Panc1 (cell line): ENCODE measurements around the gene SAA2. TPM values are rescaled to one million over a fixed set of nuclear protein-coding genes. Genes with fewer than 3 reads are reported as not detected.

ENCODE experiments used
- ATAC-seq: fragments of 200-7000 bp; cut with Tn5 transposase; 2 replicates; pipeline ENCODE4 v1.9.1; 2020; ENCODE audit warnings: mild to moderate bottlenecking, moderate library complexity
- BruUV-seq: library from RNA; stranded (reverse); fragments of 400-500 nt; replicated peaks from 2 replicates; lab custom pipeline; 2021; lab: Mats Ljungman, UMichigan
- CTCF ChIA-PET: fragments of 300-600 bp; sonication (Branson Sonifier 250); formaldehyde crosslinking; loops from one replicate; lab custom pipeline; 2022; ENCODE audit warnings: antibody characterized with exemption; lab: Charles Lee
- POLR2A ChIA-PET: fragments of 300-600 bp; sonication (Branson Sonifier 250); formaldehyde crosslinking; loops from one replicate; lab custom pipeline; 2022; ENCODE audit warnings: antibody characterized with exemption; lab: Charles Lee
- DNase-seq: peaks from one replicate; pipeline ENCODE4 v3.0.0-alpha.2; 2010; ENCODE audit warnings: low read depth, low spot score
- H3K27ac ChIP-seq: 2 replicates; pipeline ENCODE4 v1.5.1; 2011; ENCODE audit warnings: mild to moderate bottlenecking, low read length, inconsistent platforms
- H3K27me3 ChIP-seq: fragments of 200-500 bp; sonication (Bioruptor generic); 2 replicates; pipeline ENCODE4 v1.6.0; 2014; ENCODE audit warnings: low read length, inconsistent platforms; ENCODE audit not compliant: control insufficient read depth, insufficient read depth
- H3K36me3 ChIP-seq: fragments of 200-500 bp; sonication (Bioruptor generic); 2 replicates; pipeline ENCODE4 v1.5.1; 2014; ENCODE audit warnings: inconsistent platforms, mild to moderate bottlenecking, low read length, moderate library complexity; ENCODE audit not compliant: control insufficient read depth, insufficient read depth
- H3K4me1 ChIP-seq: 2 replicates; pipeline ENCODE4 v1.5.1; 2011; ENCODE audit warnings: inconsistent platforms, mild to moderate bottlenecking, low read length, moderate library complexity; ENCODE audit not compliant: control insufficient read depth, insufficient read depth
- H3K4me3 ChIP-seq, 2 experiments: 2 replicates each; pipeline ENCODE4 v1.5.1; 2011 to 2012; ENCODE audit warnings: low read depth in 2 of 2, low read length in 2 of 2, mild to moderate bottlenecking in 2 of 2, inconsistent platforms in 1 of 2, moderate library complexity in 1 of 2
- H3K9me3 ChIP-seq: fragments of 200-500 bp; sonication (Bioruptor generic); 2 replicates; pipeline ENCODE4 v1.5.1; 2014; ENCODE audit warnings: low read depth, mild to moderate bottlenecking, inconsistent platforms, low read length, moderate library complexity; ENCODE audit not compliant: control insufficient read depth, insufficient read depth
- CTCF ChIP-seq: fragments of 450-650 bp; IDR thresholded peaks from 2 replicates; pipeline ENCODE4 v1.5.1; 2017; ENCODE audit warnings: mild to moderate bottlenecking
- POLR2AphosphoS5 ChIP-seq: IDR thresholded peaks from 2 replicates; pipeline ENCODE4 v1.6.1; 2012; ENCODE audit warnings: mild to moderate bottlenecking, low read depth, low read length, moderate library complexity
- REST ChIP-seq, 2 experiments: IDR thresholded peaks; 2 replicates each; pipeline ENCODE4 v1.6.1; 2011 to 2012; ENCODE audit warnings: low read depth in 2 of 2, control low read depth in 1 of 2, low read length in 1 of 2, mild to moderate bottlenecking in 1 of 2, moderate library complexity in 1 of 2; ENCODE audit not compliant: insufficient read depth in 1 of 2
- SIN3A ChIP-seq: IDR thresholded peaks from 2 replicates; pipeline ENCODE4 v1.6.1; 2012; ENCODE audit warnings: low read depth, mild to moderate bottlenecking, low read length, moderate library complexity, borderline replicate concordance; ENCODE audit not compliant: insufficient read depth
- TCF7L2 ChIP-seq: IDR thresholded peaks from 2 replicates; pipeline ENCODE4 v1.6.1; 2011; ENCODE audit warnings: mild to moderate bottlenecking, low read depth, low read length, inconsistent platforms
- in situ Hi-C: cut with HindIII; loops from 2 replicates; pipeline ENCODE4 v1.10.0; 2016; ENCODE audit warnings: low sequenced_read_pairs, low pct_unique_long_range_greater_than_20kb
- intact Hi-C: fragments of 100-400 bp; cut with micrococcal nuclease; formaldehyde crosslinking; loops from one replicate; pipeline ENCODE4 v1.10.0; 2022; ENCODE audit not compliant: unreplicated experiment
- total RNA-seq: library from RNA; stranded (reverse); gene quantifications from one replicate; pipeline ENCODE4 v1.2.1, GENCODE V29; 2021; ENCODE audit not compliant: unreplicated experiment

The SAA2 gene
- total RNA-seq, 1 experiment from 2014 or later: 4.0 TPM

GRCh38 chr11:18204771-18205170 lies 43.7 kb downstream of the SAA2 start:
- POLR2A ChIA-PET: no interaction called here
- TF ChIP-seq TCF7L2: no peak
- TF ChIP-seq REST (IDR thresholded peaks at IDR 0.05; ENCODE audit: insufficient read depth in 1 of 2, low read depth in 2 of 2, low read length in 1 of 2): no peak
- TF ChIP-seq POLR2AphosphoS5: no peak
- no peak for TF ChIP-seq SIN3A
- no peak for TF ChIP-seq CTCF
- no peaks in the 10 kb centered on the region for H3K36me3 ChIP-seq
- no peaks in the 10 kb centered on the region for H3K4me1 ChIP-seq
- in situ Hi-C loops: no loop called here
- H3K4me3 ChIP-seq: no peak overlapping the region
- H3K9me3 ChIP-seq: no peaks in the 10 kb centered on the region
- BruUV-seq: no TSS peak
- H3K27me3 ChIP-seq: no peaks in the 10 kb centered on the region
- CTCF ChIA-PET: no interaction called here
- no peak for DNase-seq
- intact Hi-C loops: loop anchor here (5.0 kb wide), 1 partner anchor 87 kb away; no protein-coding TSS in a partner anchor
- no peak overlapping the region for H3K27ac ChIP-seq
- no peak for ATAC-seq

- BruUV-seq: no TSS peak
- in situ Hi-C loops (no loop called here), intact Hi-C loops (loop anchor here (5.0 kb wide), 1 partner anchor 87 kb away; no protein-coding TSS in a partner anchor)
- TF ChIP-seq SIN3A: no peak
- no peak for TF ChIP-seq POLR2AphosphoS5
- no peak for TF ChIP-seq CTCF
- TF ChIP-seq REST (IDR thresholded peaks at IDR 0.05; ENCODE audit: insufficient read depth in 1 of 2, low read depth in 2 of 2, low read length in 1 of 2): no peak
- TF ChIP-seq TCF7L2: no peak
- H3K9me3 ChIP-seq: no peaks in the 10 kb centered on the region
- H3K27ac ChIP-seq: no peak overlapping the region
- no peaks in the 10 kb centered on the region; the same call in 1 of the 2 replicates for H3K27me3 ChIP-seq
- no peak overlapping the region for H3K4me3 ChIP-seq
- POLR2A ChIA-PET: no interaction called here
- ATAC-seq (peak; percentile 34; the same call in 1 of the 2 replicates), DNase-seq (no peak)
- no peaks in the 10 kb centered on the region for H3K4me1 ChIP-seq
- no peaks in the 10 kb centered on the region for H3K36me3 ChIP-seq
- CTCF ChIA-PET: interaction anchor here (0.5 to 1.2 kb wide), 6 partner anchors 18 to 128 kb away, joined by 3 to 22 read pairs (median 4); no protein-coding TSS in a partner anchor
These were observed 44.2 kb downstream of the SAA2 start for GRCh38 chr11:18204220-18204619.
